ENCODE data around the gene MOV10.

The MOV10 gene

DNA sequence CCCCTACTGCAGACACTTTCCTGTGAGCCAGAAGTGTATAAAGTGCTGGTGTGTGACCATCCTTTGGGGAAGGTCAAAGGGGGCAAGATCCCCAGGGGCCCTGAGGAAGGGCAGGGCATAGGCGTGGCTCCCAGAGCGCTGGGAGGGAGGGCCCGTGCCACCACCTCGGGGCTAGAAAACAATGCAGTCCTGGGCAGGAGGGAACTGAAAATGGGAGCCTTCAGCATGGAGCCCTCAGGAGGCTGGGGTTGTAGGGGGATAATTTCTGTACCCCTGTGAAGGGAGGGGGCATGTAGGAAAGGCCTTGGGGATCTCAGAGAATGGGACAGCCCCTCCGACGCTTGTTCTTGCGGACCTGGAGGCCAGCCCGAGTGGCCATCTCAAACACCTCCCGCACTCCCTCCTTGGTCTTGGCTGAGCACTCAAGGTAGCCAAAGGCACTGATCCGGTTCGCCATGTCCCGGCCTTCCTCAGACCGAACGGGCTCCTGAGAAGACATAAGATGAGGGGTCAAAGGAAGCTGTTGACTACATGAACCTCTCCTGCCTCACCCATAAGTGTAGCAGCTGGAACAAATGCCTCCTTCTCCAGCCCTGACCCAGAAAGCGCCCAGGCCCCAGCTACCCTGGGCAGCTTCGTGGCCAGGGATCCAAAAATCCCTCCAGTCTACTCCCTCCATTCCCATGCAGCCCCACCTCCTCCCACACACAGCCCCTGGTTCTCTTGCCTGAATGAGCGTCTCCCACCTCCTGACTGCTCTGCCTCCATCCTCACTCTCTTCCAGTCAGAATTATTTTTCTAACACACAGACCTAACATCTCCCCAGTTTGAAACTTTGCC lies 27.0 kb downstream of the MOV10 start:
- Histone ChIP-seq H3K79me2 (ENCODE audit: insufficient read depth, low read length) (peaks cover 11% of the 10 kb centered on the region), H3K4me3 (ENCODE audit: low read depth in 1 of 2, low read length in 2 of 2) (no peak overlapping the region), H3K36me3 (ENCODE audit: insufficient read depth, low read length) (peaks cover 55% of the 10 kb centered on the region), H3K9ac (ENCODE audit: low read depth, low read length) (no peak overlapping the region), H3K9me3 (ENCODE audit: insufficient read depth, low read length, severe bottlenecking) (no peaks in the 10 kb centered on the region), H3K27me3 (ENCODE audit: insufficient read depth, low read length, poor library complexity) (no peaks in the 10 kb centered on the region), H4K20me1 (ENCODE audit: insufficient read depth, low read length) (no peaks in the 10 kb centered on the region), H3K27ac (ENCODE audit: low read length) (peak overlapping the region; percentile 48), H3K4me2 (ENCODE audit: insufficient read depth, low read length) (no peak overlapping the region), H3K4me1 (ENCODE audit: insufficient read depth, low read length) (peaks cover 44% of the 10 kb centered on the region), H2AFZ (ENCODE audit: low read depth, low read length) (no peak overlapping the region)
- no peak for ATAC-seq (ENCODE audit: insufficient read depth, low read depth)
- no peak for DNase-seq
- no peak for TF ChIP-seq EZH2 (IDR thresholded peaks at IDR 0.05; ENCODE audit: borderline replicate concordance, low read depth, low read length, severe bottlenecking)
- TF ChIP-seq, protein P1, sequence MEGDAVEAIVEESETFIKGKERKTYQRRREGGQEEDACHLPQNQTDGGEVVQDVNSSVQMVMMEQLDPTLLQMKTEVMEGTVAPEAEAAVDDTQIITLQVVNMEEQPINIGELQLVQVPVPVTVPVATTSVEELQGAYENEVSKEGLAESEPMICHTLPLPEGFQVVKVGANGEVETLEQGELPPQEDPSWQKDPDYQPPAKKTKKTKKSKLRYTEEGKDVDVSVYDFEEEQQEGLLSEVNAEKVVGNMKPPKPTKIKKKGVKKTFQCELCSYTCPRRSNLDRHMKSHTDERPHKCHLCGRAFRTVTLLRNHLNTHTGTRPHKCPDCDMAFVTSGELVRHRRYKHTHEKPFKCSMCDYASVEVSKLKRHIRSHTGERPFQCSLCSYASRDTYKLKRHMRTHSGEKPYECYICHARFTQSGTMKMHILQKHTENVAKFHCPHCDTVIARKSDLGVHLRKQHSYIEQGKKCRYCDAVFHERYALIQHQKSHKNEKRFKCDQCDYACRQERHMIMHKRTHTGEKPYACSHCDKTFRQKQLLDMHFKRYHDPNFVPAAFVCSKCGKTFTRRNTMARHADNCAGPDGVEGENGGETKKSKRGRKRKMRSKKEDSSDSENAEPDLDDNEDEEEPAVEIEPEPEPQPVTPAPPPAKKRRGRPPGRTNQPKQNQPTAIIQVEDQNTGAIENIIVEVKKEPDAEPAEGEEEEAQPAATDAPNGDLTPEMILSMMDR (IDR thresholded peaks at IDR 0.05; ENCODE audit: borderline replicate concordance, extremely low read depth, low read length, poor library complexity, severe bottlenecking) = no peak

DNA sequence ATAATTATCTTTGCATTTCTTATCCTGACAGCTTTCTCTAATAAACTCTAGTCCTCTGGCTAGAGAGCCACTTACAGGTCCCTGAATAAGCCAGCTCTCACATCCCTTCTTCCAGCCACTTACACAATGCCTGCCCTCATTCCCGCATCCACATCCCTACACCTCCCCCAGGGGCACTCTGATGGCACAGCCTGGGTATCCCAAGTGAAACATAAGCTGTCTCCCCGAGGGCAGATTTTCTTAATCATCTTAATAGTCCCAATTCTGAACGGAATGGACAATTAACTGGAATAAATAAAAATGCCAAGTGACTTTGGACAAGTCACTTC lies 27.6 kb downstream of the MOV10 start:
- Histone ChIP-seq H3K9me3 (ENCODE audit: insufficient read depth, low read length, severe bottlenecking) (no peaks in the 10 kb centered on the region), H4K20me1 (ENCODE audit: insufficient read depth, low read length) (no peaks in the 10 kb centered on the region), H3K27me3 (ENCODE audit: insufficient read depth, low read length, poor library complexity) (no peaks in the 10 kb centered on the region), H3K79me2 (ENCODE audit: insufficient read depth, low read length) (peaks cover 11% of the 10 kb centered on the region), H3K4me3 (ENCODE audit: low read depth in 1 of 2, low read length in 2 of 2) (no peak overlapping the region), H3K36me3 (ENCODE audit: insufficient read depth, low read length) (peaks cover 49% of the 10 kb centered on the region), H3K4me2 (ENCODE audit: insufficient read depth, low read length) (no peak overlapping the region), H3K4me1 (ENCODE audit: insufficient read depth, low read length) (peaks cover 48% of the 10 kb centered on the region), H3K9ac (ENCODE audit: low read depth, low read length) (no peak overlapping the region), H2AFZ (ENCODE audit: low read depth, low read length) (no peak overlapping the region), H3K27ac (ENCODE audit: low read length) (no peak overlapping the region)
- ATAC-seq (ENCODE audit: insufficient read depth, low read depth) (no peak), DNase-seq (no peak)
- TF ChIP-seq, protein P1 (IDR thresholded peaks at IDR 0.05; ENCODE audit: borderline replicate concordance, extremely low read depth, low read length, poor library complexity, severe bottlenecking) = no peak
- TF ChIP-seq EZH2 (IDR thresholded peaks at IDR 0.05; ENCODE audit: borderline replicate concordance, low read depth, low read length, severe bottlenecking) = no peak

DNA sequence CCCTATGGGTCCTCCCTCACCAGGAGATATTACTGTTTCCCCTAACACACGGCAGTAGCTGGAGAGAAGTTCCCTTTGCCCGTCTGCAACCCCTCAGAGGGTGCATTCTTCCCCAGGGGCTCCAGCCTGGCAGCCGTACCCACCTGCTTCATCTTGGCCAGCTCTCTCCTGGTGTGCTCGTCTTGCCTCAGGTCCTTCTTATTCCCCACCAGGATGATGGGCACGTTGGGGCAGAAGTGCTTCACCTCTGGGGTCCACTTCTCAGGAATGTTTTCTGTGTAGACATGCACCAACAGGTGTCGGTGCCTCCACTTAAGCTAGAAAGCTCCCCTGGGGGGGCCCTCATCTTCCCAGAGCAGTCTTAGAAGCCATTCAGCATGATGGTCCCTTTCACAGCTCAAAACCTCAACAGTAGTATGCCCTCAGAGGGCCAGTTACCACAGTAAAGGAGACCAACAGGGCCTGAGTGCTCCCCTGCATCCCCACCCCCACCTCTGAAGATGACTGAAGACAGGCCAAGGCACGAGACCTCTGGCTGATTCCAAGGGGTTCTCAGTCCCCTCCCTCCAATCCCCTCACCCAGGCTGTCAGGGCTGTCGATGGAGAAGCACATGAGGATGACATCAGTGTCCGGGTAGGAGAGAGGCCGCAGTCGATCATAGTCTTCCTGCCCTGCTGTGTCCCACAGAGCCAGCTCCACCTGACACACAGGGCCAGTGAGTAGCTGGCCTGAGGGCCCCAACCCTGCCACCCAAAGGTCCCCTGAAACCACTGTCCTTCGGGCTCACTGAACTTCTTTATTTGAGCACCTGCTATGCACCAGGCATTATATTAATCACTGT lies 28.2 kb downstream of the MOV10 start:
- no peak overlapping the region for H3K9ac ChIP-seq (ENCODE audit: low read depth, low read length)
- no peak overlapping the region for H2AFZ ChIP-seq (ENCODE audit: low read depth, low read length)
- H3K27me3 ChIP-seq (ENCODE audit: insufficient read depth, low read length, poor library complexity) = no peaks in the 10 kb centered on the region
- no peak overlapping the region for H3K4me3 ChIP-seq (ENCODE audit: low read depth in 1 of 2, low read length in 2 of 2)
- no peaks in the 10 kb centered on the region for H4K20me1 ChIP-seq (ENCODE audit: insufficient read depth, low read length)
- no peaks in the 10 kb centered on the region for H3K9me3 ChIP-seq (ENCODE audit: insufficient read depth, low read length, severe bottlenecking)
- H3K79me2 ChIP-seq (ENCODE audit: insufficient read depth, low read length) = peaks cover 11% of the 10 kb centered on the region
- H3K36me3 ChIP-seq (ENCODE audit: insufficient read depth, low read length) = peaks cover 46% of the 10 kb centered on the region
- H3K4me1 ChIP-seq (ENCODE audit: insufficient read depth, low read length) = peaks cover 51% of the 10 kb centered on the region
- no peak overlapping the region for H3K4me2 ChIP-seq (ENCODE audit: insufficient read depth, low read length)
- no peak for DNase-seq
- ATAC-seq (ENCODE audit: insufficient read depth, low read depth) = no peak
- TF ChIP-seq, protein P1 (IDR thresholded peaks at IDR 0.05; ENCODE audit: borderline replicate concordance, extremely low read depth, low read length, poor library complexity, severe bottlenecking) = no peak
- TF ChIP-seq EZH2 (IDR thresholded peaks at IDR 0.05; ENCODE audit: borderline replicate concordance, low read depth, low read length, severe bottlenecking) = no peak
- peak overlapping the region; percentile 2; the same call in 1 of the 2 replicates for H3K27ac ChIP-seq (ENCODE audit: low read length)

All from DND-41 (cell line).